Left colon (tissue), 2 donors: ENCODE results near the gene RXFP1. TPM values are rescaled to one million over a fixed set of nuclear protein-coding genes. Genes with fewer than 3 reads are reported as not detected.

Experiments
- total RNA-seq, 2 donors: library from RNA; stranded (reverse); fragmentation: NEBNext Ultra II Directional; extraction: Animal tissue kit (Norgen Biotek cat#: 25700); gene quantifications; one replicate each; pipeline ENCODE4 v1.2.1, GENCODE V29; 2021
- donor health status: DM: no; HTN: no; CAD: no.
- donor health status: DM: yes; HTN: yes; CAD: no.

The RXFP1 gene
- total RNA-seq, 2 donors from 2014 or later = 0.18 to 0.28 TPM

Other genes with a start within 250 kb of the RXFP1 start
- 1 to 10 TPM; 2.4 to 2.8 TPM for gene C4orf46, start 150.0 kb downstream of the RXFP1 start, total RNA-seq
- gene ETFDH, start 150.4 kb downstream of the RXFP1 start, total RNA-seq = 10 to 100 TPM; 62.8 to 74.1 TPM
- 10 to 100 TPM; 16.4 to 19.7 TPM for gene PPID, start 201.5 kb downstream of the RXFP1 start, total RNA-seq
- gene FNIP2, start 247.1 kb downstream of the RXFP1 start, total RNA-seq = 10 to 100 TPM; 69.0 TPM